Psoas muscle (tissue), 8 donors: Measurements from ENCODE around the gene DR1. TPM values are rescaled to one million over a fixed set of nuclear protein-coding genes. Genes with fewer than 3 reads are reported as not detected.

Experiments used
- ATAC-seq, 4 donors: fragments of 200-7000 bp; cut with Tn5 transposase; one replicate each; pipeline ENCODE4 v1.9.1; 2020; ENCODE audit warnings: moderate library complexity in 3 of 4, mild to moderate bottlenecking in 2 of 4
- DNase-seq, 2 donors: peaks; one replicate each; pipeline ENCODE4 v3.0.0-alpha.2; 2020
- H3K27ac ChIP-seq: fragments of 200-600 bp; one replicate; pipeline ENCODE4 v1.8.0; 2022
- H3K27me3 ChIP-seq, 3 donors: fragments of 200-600 bp in 1 of 3; one replicate each; pipeline versions ENCODE4 v1.6.1 to v1.8.0; 2013 to 2022; ENCODE audit warnings: low read length in 2 of 3, mild to moderate bottlenecking in 2 of 3, moderate library complexity in 1 of 3; ENCODE audit not compliant: insufficient read depth in 3 of 3
- H3K36me3 ChIP-seq, 2 donors: fragments of 200-600 bp in 1 of 2; one replicate each; pipeline versions ENCODE4 v1.6.1 to v1.8.0; 2013 to 2022; ENCODE audit warnings: low read depth in 1 of 2, mild to moderate bottlenecking in 1 of 2, moderate library complexity in 1 of 2; ENCODE audit not compliant: insufficient read depth in 1 of 2
- H3K4me1 ChIP-seq: fragments of 200-600 bp; one replicate; pipeline ENCODE4 v1.8.0; 2022
- H3K4me3 ChIP-seq: fragments of 200-600 bp; one replicate; pipeline ENCODE4 v1.8.0; 2022; ENCODE audit warnings: mild to moderate bottlenecking
- H3K9me3 ChIP-seq: fragments of 200-600 bp; one replicate; pipeline ENCODE4 v1.8.0; 2022
- WGBS, 3 donors: extraction: QIAGEN DNeasy Blood & Tissue Kit; methylation state at CpG; one replicate each; pipeline versions ENCODE4 v1.1.6 to v1.1.7; 2013; 5-methylcytosine and 5-hydroxymethylcytosine counted together
- intact Hi-C, 2 donors: fragments of 100-400 bp; cut with DNase I; formaldehyde crosslinking; loops; one replicate each; pipeline versions ENCODE4 v1.11.0 to v1.14.2; 2022
- polyA plus RNA-seq, 3 donors: library from polyadenylated mRNA; stranded (reverse); fragments of 200-250 nt; gene quantifications; one replicate each; pipeline ENCODE4 v1.2.3, GENCODE V29; 2013
- total RNA-seq, 4 donors: library from RNA; stranded (reverse); fragmentation: NEBNext Ultra II Directional in 2 of 4; extraction: Animal tissue kit (Norgen Biotek cat#: 25700) in 2 of 4; gene quantifications; one replicate each; pipeline versions ENCODE4 v1.2.1 to v1.2.4, GENCODE V29; 2021 to 2023
- TF ChIP-seq, protein P1 (sequence below): fragments of 200-600 bp; IDR thresholded peaks from one replicate; pipeline ENCODE4 v1.8.0; 2022; ENCODE audit warnings: antibody characterized with exemption
- donor health status: healthy with polysubstance abuse.
- donor health status: DM: no; HTN: no; CAD: no; lungs with moderate emphysema.
- donor health status: Bipolar disorder and iron deficiency.
- donor health status: healthy.
- donor health status: DM: yes; HTN: yes; CAD: no.
- donor health status: DM: no; HTN: no; CAD: no.
- donor health status: DM: no; HTN: no; CAD: no.
- donor health status: DM: yes; HTN: yes; CAD: no.

DR1 gene
- total and polyA plus RNA-seq, 7 donors = 13.6 to 46.7 (median 38.1) TPM

DNA sequence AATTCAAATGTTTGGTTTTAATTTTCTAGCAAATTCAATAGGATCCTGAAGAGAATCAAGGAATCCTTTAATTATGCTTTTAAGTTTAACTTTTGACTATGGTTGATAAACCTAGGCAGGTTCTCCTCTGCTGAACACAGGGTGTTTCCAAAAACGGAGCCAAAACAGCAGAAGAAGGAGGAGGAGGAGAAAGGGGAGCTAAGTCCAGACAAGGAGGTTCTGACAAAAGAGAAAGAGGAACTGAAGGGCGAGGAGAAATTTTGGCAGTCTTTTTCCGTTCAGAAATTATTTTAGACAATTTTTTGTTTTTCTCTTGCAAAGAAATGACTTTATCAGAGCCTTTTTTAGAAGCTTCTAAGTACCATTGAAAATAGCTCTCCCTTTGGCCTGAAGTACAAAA, 69.0 kb downstream of the DR1 start:
- H3K9me3 ChIP-seq = no peaks in the 10 kb centered on the region
- H3K4me3 ChIP-seq = peak overlapping the region; percentile 19
- no peak overlapping the region for H3K27ac ChIP-seq
- intact Hi-C loops = no loop called here
- no peak for DNase-seq
- 52 to 60% (median 52%) methylated on average over 3 of the region's 3 CpGs for WGBS, 3 donors
- TF ChIP-seq, protein P1, sequence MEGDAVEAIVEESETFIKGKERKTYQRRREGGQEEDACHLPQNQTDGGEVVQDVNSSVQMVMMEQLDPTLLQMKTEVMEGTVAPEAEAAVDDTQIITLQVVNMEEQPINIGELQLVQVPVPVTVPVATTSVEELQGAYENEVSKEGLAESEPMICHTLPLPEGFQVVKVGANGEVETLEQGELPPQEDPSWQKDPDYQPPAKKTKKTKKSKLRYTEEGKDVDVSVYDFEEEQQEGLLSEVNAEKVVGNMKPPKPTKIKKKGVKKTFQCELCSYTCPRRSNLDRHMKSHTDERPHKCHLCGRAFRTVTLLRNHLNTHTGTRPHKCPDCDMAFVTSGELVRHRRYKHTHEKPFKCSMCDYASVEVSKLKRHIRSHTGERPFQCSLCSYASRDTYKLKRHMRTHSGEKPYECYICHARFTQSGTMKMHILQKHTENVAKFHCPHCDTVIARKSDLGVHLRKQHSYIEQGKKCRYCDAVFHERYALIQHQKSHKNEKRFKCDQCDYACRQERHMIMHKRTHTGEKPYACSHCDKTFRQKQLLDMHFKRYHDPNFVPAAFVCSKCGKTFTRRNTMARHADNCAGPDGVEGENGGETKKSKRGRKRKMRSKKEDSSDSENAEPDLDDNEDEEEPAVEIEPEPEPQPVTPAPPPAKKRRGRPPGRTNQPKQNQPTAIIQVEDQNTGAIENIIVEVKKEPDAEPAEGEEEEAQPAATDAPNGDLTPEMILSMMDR = no peak
- H3K4me1 ChIP-seq = no peaks in the 10 kb centered on the region
- no peaks in the 10 kb centered on the region for H3K27me3 ChIP-seq
- no peaks in the 10 kb centered on the region for H3K36me3 ChIP-seq
- no peak for ATAC-seq

DNA sequence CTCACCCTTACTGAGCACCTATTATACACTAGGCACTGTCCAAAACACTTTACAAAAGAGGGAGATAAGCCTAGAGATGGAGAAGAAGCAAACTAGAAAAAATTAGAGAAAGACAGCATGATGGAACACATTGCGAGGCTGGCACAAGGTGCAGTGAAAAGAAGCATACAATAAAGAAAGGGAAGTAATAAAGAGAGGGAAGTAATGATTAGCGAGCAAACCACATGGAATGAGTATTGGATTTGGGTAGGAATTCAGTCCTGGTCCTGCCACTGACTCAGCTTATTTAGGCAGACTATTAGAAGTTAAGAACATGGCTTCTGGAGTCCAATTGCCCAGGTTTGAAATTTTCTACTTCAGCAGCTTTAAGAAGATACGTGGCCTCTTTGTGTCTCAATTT, 69.6 kb downstream of the DR1 start:
- TF ChIP-seq, protein P1 = no peak
- 78 to 83% (median 80%) methylated on average over 3 of the region's 3 CpGs for WGBS, 3 donors
- H3K36me3 ChIP-seq = no peaks in the 10 kb centered on the region
- H3K27ac ChIP-seq = no peak overlapping the region
- no peaks in the 10 kb centered on the region for H3K27me3 ChIP-seq
- no peak for ATAC-seq
- no peaks in the 10 kb centered on the region for H3K4me1 ChIP-seq
- DNase-seq = no peak
- H3K9me3 ChIP-seq = no peaks in the 10 kb centered on the region
- H3K4me3 ChIP-seq = peak overlapping the region; percentile 19
- intact Hi-C loops = no loop called here

DNA sequence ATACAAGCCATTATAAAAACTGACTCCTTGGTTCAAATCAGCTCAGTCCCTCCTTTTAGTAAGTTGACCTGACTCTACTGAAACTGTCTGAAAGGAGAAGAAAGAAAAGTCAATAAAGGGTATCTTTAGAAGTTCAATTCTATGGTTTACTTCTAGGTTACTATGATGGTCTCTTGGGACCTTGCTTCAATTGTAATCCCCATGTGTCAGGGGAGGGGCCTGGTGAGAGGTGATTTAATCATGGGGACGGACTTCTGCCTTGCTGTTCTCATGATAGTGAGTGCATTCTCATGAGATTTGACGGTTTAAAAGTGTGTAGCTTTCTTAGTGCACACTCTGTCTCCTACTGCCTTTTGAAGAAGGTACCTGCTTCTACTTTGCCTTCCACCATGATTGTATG, 70.5 kb downstream of the DR1 start:
- no peak overlapping the region for H3K27ac ChIP-seq
- H3K4me3 ChIP-seq = no peak overlapping the region
- H3K9me3 ChIP-seq = no peaks in the 10 kb centered on the region
- no peaks in the 10 kb centered on the region for H3K36me3 ChIP-seq
- DNase-seq (no peak), ATAC-seq (no peak)
- no peaks in the 10 kb centered on the region for H3K4me1 ChIP-seq
- TF ChIP-seq, protein P1 = no peak
- H3K27me3 ChIP-seq = no peaks in the 10 kb centered on the region
- intact Hi-C loops = no loop called here
- WGBS, 3 donors = 84 to 94% (median 88%) methylated on average over 2 of the region's 2 CpGs

Other genes starting within 250 kb of the DR1 start
- gene TMED5, start 165.5 kb upstream of the DR1 start, total RNA-seq = 10 to 100 TPM; 38.6 to 89.0 (median 64.6) TPM
- 10 to 100 TPM; 37.9 to 92.2 (median 65.6) TPM for gene TMED5, start 165.5 kb upstream of the DR1 start, polyA plus RNA-seq
- gene CCDC18, start 165.2 kb upstream of the DR1 start, total RNA-seq = 1 to 10 TPM; 3.1 to 4.6 (median 3.8) TPM
- 1 to 10 TPM; 3.9 to 4.5 (median 4.0) TPM for gene CCDC18, start 165.2 kb upstream of the DR1 start, polyA plus RNA-seq
- gene FNBP1L, start 102.2 kb downstream of the DR1 start, total RNA-seq = 10 to 100 TPM; 16.3 to 21.4 (median 18.9) TPM
- 10 to 100 TPM in 2 of 3 donors, 1 to 10 TPM in 1; 5.3 to 12.3 (median 11.7) TPM for gene FNBP1L, start 102.2 kb downstream of the DR1 start, polyA plus RNA-seq